Left renal pelvis (tissue), 4 donors: ENCODE measurements around the gene KLHDC4. TPM values are rescaled to one million over a fixed set of nuclear protein-coding genes. Genes with fewer than 3 reads are reported as not detected.
"Not testable (repeated sequence)": the region's sequence is repeated elsewhere in the genome, so short reads cannot be mapped to it uniquely, and the experiment has no call there.

Source experiments
- DNase-seq, 4 donors: peaks; one replicate each; pipeline ENCODE4 v3.0.0-alpha.2; 2013; ENCODE audit warnings: low read depth in 4 of 4, low spot score in 3 of 4
- polyA plus RNA-seq, 4 donors: library from polyadenylated mRNA; unstranded; fragments of 120-200 nt; gene quantifications; one replicate each; pipeline ENCODE4 v1.2.1, GENCODE V29; 2013; ENCODE audit not compliant: insufficient read length in 4 of 4

KLHDC4 gene
- polyA plus RNA-seq, 4 donors: 20.7 to 42.1 (median 24.9) TPM

GRCh38 chr16:87747626-87748414, 18.0 kb downstream of the KLHDC4 start:
- no peak for DNase-seq

- DNase-seq: no peak
Observed at GRCh38 chr16:87746178-87746577, 19.6 kb downstream of the KLHDC4 start.

GRCh38 chr16:87744750-87745514, 20.9 kb downstream of the KLHDC4 start:
- no peak for DNase-seq

GRCh38 chr16:87742781-87743490, 22.9 kb downstream of the KLHDC4 start:
- no peak for DNase-seq

- no peak for DNase-seq
Observed at GRCh38 chr16:87741700-87742415, 23.9 kb downstream of the KLHDC4 start.

GRCh38 chr16:87740909-87741424, 24.8 kb downstream of the KLHDC4 start:
- no peak for DNase-seq

GRCh38 chr16:87740441-87740840, 25.3 kb downstream of the KLHDC4 start:
- no peak for DNase-seq

GRCh38 chr16:87739801-87740200, 26.0 kb downstream of the KLHDC4 start:
- no peak for DNase-seq

- no peak for DNase-seq
Observed at GRCh38 chr16:87736008-87736382, 29.8 kb downstream of the KLHDC4 start.

GRCh38 chr16:87735270-87736007, 30.3 kb downstream of the KLHDC4 start:
- no peak for DNase-seq

- DNase-seq: no peak
Observed at GRCh38 chr16:87734644-87735043, 31.1 kb downstream of the KLHDC4 start.

- no peak for DNase-seq
Observed at GRCh38 chr16:87733190-87733589, 32.6 kb downstream of the KLHDC4 start.

- DNase-seq: no peak
Observed at GRCh38 chr16:87731607-87732006, 34.2 kb downstream of the KLHDC4 start.

GRCh38 chr16:87729266-87729954, 36.4 kb downstream of the KLHDC4 start:
- no peak for DNase-seq

GRCh38 chr16:87728026-87728425, 37.8 kb downstream of the KLHDC4 start:
- DNase-seq: no peak

- DNase-seq: no peak
Observed at GRCh38 chr16:87727346-87727745, 38.4 kb downstream of the KLHDC4 start.

GRCh38 chr16:87726577-87726976, 39.2 kb downstream of the KLHDC4 start:
- not testable (repeated sequence) for DNase-seq

GRCh38 chr16:87725596-87726235, 40.1 kb downstream of the KLHDC4 start:
- no peak for DNase-seq
